OCI-LY3 (cell line): Measurements from ENCODE around the gene ACOT4.
A peak's percentile ranks its signal among the peaks of the same experiment; 100 is the strongest.

Experiments
- H2AFZ ChIP-seq: fragments of 200-600, 300-600 bp; shearing (Covaris generic); 2 replicates; pipeline ENCODE4 v1.6.0; 2014; ENCODE audit warnings: antibody characterized with exemption, low read depth, low read length
- H3K27ac ChIP-seq: fragments of 200-600, 300-600 bp; sonication (generic); 2 replicates; pipeline ENCODE4 v1.5.1; 2014; ENCODE audit warnings: mild to moderate bottlenecking, low read length, moderate library complexity, mixed read lengths
- H3K27me3 ChIP-seq: fragments of 200-600, 300-600 bp; sonication (generic); 2 replicates; pipeline ENCODE4 v1.6.1; 2014; ENCODE audit warnings: low read depth, low read length, mixed read lengths
- H3K36me3 ChIP-seq: fragments of 200-600, 300-600 bp; sonication (generic); replicated peaks from 2 replicates; pipeline ENCODE3; 2014; ENCODE audit warnings: low read depth, low read length, mixed read lengths
- H3K4me1 ChIP-seq: fragments of 300-600, 200-600 bp; sonication (generic); 2 replicates; pipeline ENCODE4 v1.6.1; 2014; ENCODE audit warnings: low read length, mixed read lengths
- H3K4me2 ChIP-seq: fragments of 200-600, 300-600 bp; sonication (generic); 2 replicates; pipeline ENCODE4 v1.6.1; 2014; ENCODE audit warnings: low read length, mixed read lengths
- H3K4me3 ChIP-seq: fragments of 300-600, 200-600 bp; sonication (generic); 2 replicates; pipeline ENCODE4 v1.5.1; 2014; ENCODE audit warnings: antibody characterized with exemption, mild to moderate bottlenecking, low read length, moderate library complexity
- H3K79me2 ChIP-seq: fragments of 300-600, 200-600 bp; shearing (Covaris generic); 2 replicates; pipeline ENCODE4 v1.6.1; 2014; ENCODE audit warnings: mild to moderate bottlenecking, low read length, mixed read lengths
- H3K9ac ChIP-seq: fragments of 300-600, 200-600 bp; shearing (Covaris generic); 2 replicates; pipeline ENCODE4 v1.6.0; 2014; ENCODE audit warnings: mild to moderate bottlenecking, low read length, moderate library complexity
- H3K9me3 ChIP-seq: fragments of 200-600, 300-600 bp; shearing (Covaris generic); 2 replicates; pipeline ENCODE4 v1.6.1; 2014; ENCODE audit warnings: low read length, mixed read lengths; ENCODE audit not compliant: insufficient read depth
- H4K20me1 ChIP-seq: fragments of 200-600, 300-600 bp; sonication (generic); 2 replicates; pipeline ENCODE4 v1.6.1; 2016; ENCODE audit warnings: low read length, mixed read lengths; ENCODE audit not compliant: insufficient read depth
- CTCF ChIP-seq: fragments of 200-600, 300-600 bp; sonication (generic); IDR thresholded peaks from 2 replicates; pipeline ENCODE4 v1.5.1; 2014; ENCODE audit warnings: antibody characterized with exemption, low read length, low read depth
- EZH2phosphoT487 ChIP-seq: fragments of 200-600 bp; shearing (Covaris generic); IDR thresholded peaks from 2 replicates; pipeline ENCODE4 v1.6.1; 2018; ENCODE audit warnings: antibody characterized with exemption, mixed run types, low read depth

The ACOT4 gene

DNA sequence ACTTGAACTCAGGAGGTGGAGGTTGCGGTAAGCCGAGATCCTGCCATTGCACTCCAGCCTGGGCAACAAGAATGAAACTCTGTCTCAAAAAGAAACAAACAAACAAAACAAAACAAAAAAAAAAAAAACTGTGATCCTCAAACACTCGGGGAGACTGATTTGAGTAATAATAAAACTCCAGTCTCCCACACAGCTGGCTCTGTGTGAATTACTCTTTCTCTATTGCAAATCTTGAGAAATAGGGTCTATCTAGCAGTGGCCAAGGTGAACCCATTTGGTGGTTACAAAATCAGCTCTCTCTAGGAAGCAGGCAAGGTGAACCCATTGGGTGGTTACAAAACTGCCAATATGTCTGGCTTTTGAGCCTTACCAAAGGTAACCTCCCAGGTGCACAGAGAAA lies 14.6 kb downstream of the ACOT4 start:
- no peaks in the 10 kb centered on the region for H4K20me1 ChIP-seq
- no peak overlapping the region for H3K4me3 ChIP-seq
- no peak overlapping the region for H2AFZ ChIP-seq
- TF ChIP-seq EZH2phosphoT487 (no peak), CTCF (no peak)
- no peaks in the 10 kb centered on the region for H3K36me3 ChIP-seq
- H3K4me1 ChIP-seq: no peaks in the 10 kb centered on the region
- no peak overlapping the region for H3K9ac ChIP-seq
- peaks cover 6% of the 10 kb centered on the region for H3K27me3 ChIP-seq
- H3K27ac ChIP-seq: no peak overlapping the region
- H3K9me3 ChIP-seq: no peaks in the 10 kb centered on the region
- no peaks in the 10 kb centered on the region for H3K79me2 ChIP-seq
- no peak overlapping the region for H3K4me2 ChIP-seq

GRCh38 chr14:73607241-73607640 lies 15.6 kb downstream of the ACOT4 start:
- no peak overlapping the region for H2AFZ ChIP-seq
- H3K4me3 ChIP-seq: no peak overlapping the region
- TF ChIP-seq CTCF: no peak
- no peak for TF ChIP-seq EZH2phosphoT487
- no peaks in the 10 kb centered on the region for H3K79me2 ChIP-seq
- no peak overlapping the region for H3K4me2 ChIP-seq
- H3K27ac ChIP-seq: no peak overlapping the region
- no peaks in the 10 kb centered on the region for H3K36me3 ChIP-seq
- no peaks in the 10 kb centered on the region for H3K9me3 ChIP-seq
- no peaks in the 10 kb centered on the region for H3K4me1 ChIP-seq
- no peak overlapping the region for H3K9ac ChIP-seq
- peaks cover 11% of the 10 kb centered on the region for H3K27me3 ChIP-seq
- H4K20me1 ChIP-seq: no peaks in the 10 kb centered on the region

DNA sequence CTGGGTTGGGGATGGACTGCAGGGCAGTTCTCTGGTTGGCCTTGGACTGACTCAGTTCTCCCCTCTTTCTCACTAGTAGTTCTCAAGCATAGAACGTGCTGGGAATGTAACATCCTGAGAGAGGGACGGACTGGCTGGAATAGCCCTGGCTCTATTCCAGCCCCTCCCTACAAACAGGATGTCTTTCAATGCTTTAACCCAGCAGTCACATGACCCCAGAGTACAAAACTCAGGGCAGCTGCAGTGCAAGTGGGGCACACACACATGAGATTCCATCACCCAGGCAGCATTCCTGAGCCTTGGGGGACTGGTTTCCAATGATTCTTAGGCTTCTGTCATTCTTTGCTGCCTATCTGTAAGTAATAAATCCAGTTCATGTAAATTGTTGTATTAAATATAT lies 19.0 kb downstream of the ACOT4 start:
- H2AFZ ChIP-seq: no peak overlapping the region
- H3K79me2 ChIP-seq: no peaks in the 10 kb centered on the region
- no peak overlapping the region for H3K9ac ChIP-seq
- no peak overlapping the region for H3K27ac ChIP-seq
- no peaks in the 10 kb centered on the region for H3K36me3 ChIP-seq
- H3K4me3 ChIP-seq: no peak overlapping the region
- H4K20me1 ChIP-seq: no peaks in the 10 kb centered on the region
- H3K4me1 ChIP-seq: no peaks in the 10 kb centered on the region; the same call in 1 of the 2 replicates
- H3K4me2 ChIP-seq: no peak overlapping the region
- TF ChIP-seq EZH2phosphoT487 (no peak), CTCF (no peak)
- no peaks in the 10 kb centered on the region for H3K9me3 ChIP-seq
- H3K27me3 ChIP-seq: peaks cover 15% of the 10 kb centered on the region

DNA sequence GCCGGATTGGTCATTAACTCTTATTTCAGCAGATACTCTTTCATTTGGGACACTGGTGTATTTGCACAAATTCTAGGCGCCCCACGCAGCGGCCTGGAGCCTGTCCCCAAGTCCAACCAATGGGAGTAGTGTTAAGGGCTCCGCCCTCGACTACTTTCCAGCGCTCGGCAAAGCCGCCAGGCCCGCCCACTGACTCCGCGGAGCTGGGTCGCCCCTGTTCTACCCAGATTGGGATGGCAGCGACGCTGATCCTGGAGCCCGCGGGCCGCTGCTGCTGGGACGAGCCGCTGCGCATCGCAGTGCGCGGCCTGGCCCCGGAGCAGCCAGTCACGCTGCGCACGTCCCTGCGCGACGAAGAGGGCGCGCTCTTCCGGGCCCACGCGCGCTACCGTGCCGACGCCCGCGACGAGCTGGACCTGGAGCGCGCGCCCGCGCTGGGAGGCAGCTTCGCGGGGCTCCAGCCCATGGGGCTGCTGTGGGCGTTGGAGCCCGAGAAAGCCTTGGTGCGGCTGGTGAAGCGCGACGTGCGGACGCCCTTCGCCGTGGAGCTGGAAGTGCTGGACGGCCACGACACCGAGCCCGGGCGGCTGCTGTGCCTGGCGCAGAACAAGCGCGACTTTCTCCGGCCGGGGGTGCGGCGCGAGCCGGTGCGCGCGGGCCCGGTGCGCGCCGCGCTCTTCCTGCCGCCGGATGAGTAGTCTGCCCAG lies 20.8 kb downstream of the ACOT4 start, which contains the start of gene ACOT6:
Gene ACOT6 (plus strand): TSS at position 179 of the 707 bp plus-strand sequence. CDS start 55 bp downstream, at position 234.
- Histone ChIP-seq H2AFZ (peak within 1 kb of the TSS; percentile 90), H3K79me2 (no peaks in the 10 kb centered on the region), H3K36me3 (no peaks in the 10 kb centered on the region), H3K4me2 (peak within 1 kb of the TSS; percentile 65), H3K4me3 (peak within 1 kb of the TSS; percentile 81), H3K27me3 (peaks cover 15% of the 10 kb centered on the region), H4K20me1 (no peaks in the 10 kb centered on the region), H3K27ac (no peak within 1 kb of the TSS), H3K9me3 (no peaks in the 10 kb centered on the region), H3K9ac (peak within 1 kb of the TSS; percentile 54), H3K4me1 (no peaks in the 10 kb centered on the region; the same call in 1 of the 2 replicates)
- TF ChIP-seq CTCF: no peak
- TF ChIP-seq EZH2phosphoT487: no peak
